Neural cell (in vitro differentiated cells): ENCODE measurements around the gene EML4.

Source experiments
- CTCF ChIP-seq: fragments of 450-650 bp; IDR thresholded peaks from 2 replicates; pipeline ENCODE4 v1.5.1; 2014; ENCODE audit warnings: antibody characterized with exemption, mild to moderate bottlenecking, moderate library complexity; ENCODE audit not compliant: poor library complexity, severe bottlenecking
- EP300 ChIP-seq: fragments of 450-650 bp; conservative IDR thresholded peaks from 2 replicates; pipeline ENCODE4 v1.6.1; 2014; ENCODE audit warnings: antibody characterized with exemption, mild to moderate bottlenecking, moderate library complexity; ENCODE audit not compliant: poor library complexity, severe bottlenecking
- EZH2 ChIP-seq: fragments of 200-600, 300-800 bp; shearing (Covaris generic), sonication (generic); IDR thresholded peaks from 2 replicates; pipeline ENCODE4 v1.6.1; 2014; ENCODE audit warnings: antibody characterized with exemption, low read length, borderline replicate concordance, mild to moderate bottlenecking; ENCODE audit not compliant: insufficient read depth, poor library complexity, severe bottlenecking
- MXI1 ChIP-seq: fragments of 450-650 bp; conservative IDR thresholded peaks from 2 replicates; pipeline ENCODE4 v1.6.1; 2014; ENCODE audit warnings: antibody characterized with exemption, mild to moderate bottlenecking; ENCODE audit not compliant: poor library complexity, severe bottlenecking
- POLR2AphosphoS5 ChIP-seq: IDR thresholded peaks from 2 replicates; pipeline ENCODE4 v1.6.1; 2012
- RAD21 ChIP-seq: fragments of 450-650 bp; conservative IDR thresholded peaks from 2 replicates; pipeline ENCODE4 v1.6.1; 2014; ENCODE audit warnings: antibody characterized with exemption, mild to moderate bottlenecking, moderate library complexity
- REST ChIP-seq: IDR thresholded peaks from 2 replicates; pipeline ENCODE4 v1.6.1; 2012; ENCODE audit warnings: borderline replicate concordance

GRCh38 chr2:42307180-42307579, 138.0 kb downstream of the EML4 start:
- TF ChIP-seq CTCF = no peak
- no peak for TF ChIP-seq REST
- no peak for TF ChIP-seq RAD21
- TF ChIP-seq MXI1 = no peak
- TF ChIP-seq EZH2 = no peak
- no peak for TF ChIP-seq POLR2AphosphoS5
- TF ChIP-seq EP300 = no peak
